Hepatocyte (in vitro differentiated cells): ENCODE measurements around the gene EIF5A2.
"Not testable (repeated sequence)": the region's sequence is repeated elsewhere in the genome, so short reads cannot be mapped to it uniquely, and the experiment has no call there.

Experiments used
- EZH2 ChIP-seq: fragments of 200-600 bp; sonication (generic); IDR thresholded peaks from 2 replicates; pipeline ENCODE4 v1.6.1; 2016; ENCODE audit warnings: antibody characterized with exemption, mild to moderate bottlenecking, borderline replicate concordance
- TF ChIP-seq, protein P1 (sequence below): fragments of 200-600 bp; sonication (generic); IDR thresholded peaks from 2 replicates; pipeline ENCODE4 v1.5.1; 2016; ENCODE audit warnings: antibody characterized with exemption, mild to moderate bottlenecking; ENCODE audit not compliant: poor library complexity

DNA sequence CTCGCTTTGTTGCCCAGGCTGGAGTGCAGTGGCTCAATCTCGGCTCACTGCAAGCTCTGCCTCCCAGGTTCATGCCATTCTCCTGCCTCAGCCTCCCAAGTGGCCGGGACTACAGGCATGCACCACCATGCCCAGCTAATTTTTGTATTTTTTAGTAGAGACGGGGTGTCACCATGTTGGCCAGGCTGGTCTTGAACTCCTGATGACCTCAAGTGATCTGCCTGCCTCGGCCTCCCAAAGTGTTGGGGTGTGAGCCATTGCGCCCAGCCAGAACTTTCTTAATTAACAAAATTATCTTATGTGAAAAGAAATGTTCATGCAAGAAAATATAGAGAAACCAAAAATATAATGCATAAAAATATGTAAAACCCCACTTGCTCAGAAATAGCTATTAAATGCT is 31.1 kb downstream of the EIF5A2 start:
- TF ChIP-seq, protein P1, sequence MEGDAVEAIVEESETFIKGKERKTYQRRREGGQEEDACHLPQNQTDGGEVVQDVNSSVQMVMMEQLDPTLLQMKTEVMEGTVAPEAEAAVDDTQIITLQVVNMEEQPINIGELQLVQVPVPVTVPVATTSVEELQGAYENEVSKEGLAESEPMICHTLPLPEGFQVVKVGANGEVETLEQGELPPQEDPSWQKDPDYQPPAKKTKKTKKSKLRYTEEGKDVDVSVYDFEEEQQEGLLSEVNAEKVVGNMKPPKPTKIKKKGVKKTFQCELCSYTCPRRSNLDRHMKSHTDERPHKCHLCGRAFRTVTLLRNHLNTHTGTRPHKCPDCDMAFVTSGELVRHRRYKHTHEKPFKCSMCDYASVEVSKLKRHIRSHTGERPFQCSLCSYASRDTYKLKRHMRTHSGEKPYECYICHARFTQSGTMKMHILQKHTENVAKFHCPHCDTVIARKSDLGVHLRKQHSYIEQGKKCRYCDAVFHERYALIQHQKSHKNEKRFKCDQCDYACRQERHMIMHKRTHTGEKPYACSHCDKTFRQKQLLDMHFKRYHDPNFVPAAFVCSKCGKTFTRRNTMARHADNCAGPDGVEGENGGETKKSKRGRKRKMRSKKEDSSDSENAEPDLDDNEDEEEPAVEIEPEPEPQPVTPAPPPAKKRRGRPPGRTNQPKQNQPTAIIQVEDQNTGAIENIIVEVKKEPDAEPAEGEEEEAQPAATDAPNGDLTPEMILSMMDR, result not testable (repeated sequence)
- not testable (repeated sequence) for TF ChIP-seq EZH2
